H1 (cell line): Measurements from ENCODE around the gene FAM171A1. TPM values are rescaled to one million over a fixed set of nuclear protein-coding genes. Genes with fewer than 3 reads are reported as not detected.

Experiments used
- CTCF ChIA-PET: fragments of 300-600 bp; sonication (Branson Sonifier 250); formaldehyde crosslinking; loops from one replicate; lab custom pipeline; 2021; ENCODE audit not compliant: partially characterized antibody; lab: Charles Lee
- POLR2A ChIA-PET: fragments of 300-600 bp; sonication (Branson Sonifier 250); formaldehyde crosslinking; loops from one replicate; lab custom pipeline; 2021; ENCODE audit warnings: inconsistent platforms; ENCODE audit not compliant: partially characterized antibody; lab: Charles Lee
- DNase-seq, 2 experiments: peaks; one replicate each; pipeline versions ENCODE4 v3.0.0 to v3.0.0-alpha.2; 2010 to 2022; ENCODE audit warnings: low spot score in 2 of 2, low read depth in 1 of 2, mixed read lengths in 1 of 2
- FAIRE-seq: peaks from 2 replicates; lab custom pipeline; 2011; peaks lifted over from hg19 to GRCh38; lab: Jason Lieb, UNC
- H2AFZ ChIP-seq: 2 replicates; pipeline ENCODE4 v1.8.1; 2012; ENCODE audit warnings: low read length, inconsistent platforms
- H2AK5ac ChIP-seq: 2 replicates; pipeline ENCODE4 v1.6.1; 2013; ENCODE audit warnings: low read depth, low read length
- H2BK120ac ChIP-seq: replicated peaks from 2 replicates; pipeline ENCODE3; 2013; ENCODE audit warnings: low read depth, low read length, inconsistent platforms
- H2BK12ac ChIP-seq: 2 replicates; pipeline ENCODE4 v1.6.1; 2013; ENCODE audit warnings: low read depth, low read length
- H2BK15ac ChIP-seq: 2 replicates; pipeline ENCODE4 v1.6.1; 2013; ENCODE audit warnings: low read length
- H2BK20ac ChIP-seq: 2 replicates; pipeline ENCODE4 v1.6.1; 2013; ENCODE audit warnings: low read length
- H2BK5ac ChIP-seq: 2 replicates; pipeline ENCODE4 v1.6.1; 2013; ENCODE audit warnings: low read depth, low read length
- H3K14ac ChIP-seq: 2 replicates; pipeline ENCODE4 v1.6.1; 2013; ENCODE audit warnings: inconsistent platforms; ENCODE audit not compliant: insufficient read length
- H3K18ac ChIP-seq: 2 replicates; pipeline ENCODE4 v1.6.1; 2013; ENCODE audit warnings: low read length; ENCODE audit errors: extremely low read depth
- H3K23ac ChIP-seq: 2 replicates; pipeline ENCODE4 v1.6.1; 2013; ENCODE audit warnings: inconsistent platforms; ENCODE audit not compliant: insufficient read length
- H3K23me2 ChIP-seq: 2 replicates; pipeline ENCODE4 v1.6.1; 2013; ENCODE audit warnings: low read depth, low read length
- H3K27ac ChIP-seq: 2 replicates; pipeline ENCODE4 v1.6.1; 2011; ENCODE audit warnings: low read depth, low read length, inconsistent platforms
- H3K27me3 ChIP-seq, 4 experiments: replicated peaks in 1 of 4; 1 replicate in 1 of 4; 2 replicates in 3 of 4; pipeline versions ENCODE4 v1.6.1 to v1.8.1; 2011 to 2013; ENCODE audit warnings: low read length in 3 of 4, mild to moderate bottlenecking in 3 of 4, inconsistent platforms in 2 of 4, mixed read lengths in 2 of 4, moderate library complexity in 1 of 4; ENCODE audit not compliant: control insufficient read depth in 3 of 4, insufficient read depth in 3 of 4; ENCODE audit errors: extremely low read depth in 1 of 4
- H3K36me3 ChIP-seq, 4 experiments: 2 replicates each; pipeline versions ENCODE4 v1.6.1 to v1.8.1; 2011 to 2013; ENCODE audit warnings: mild to moderate bottlenecking in 4 of 4, low read length in 3 of 4, moderate library complexity in 2 of 4, control low read depth in 1 of 4, inconsistent platforms in 1 of 4; ENCODE audit not compliant: insufficient read depth in 4 of 4, control insufficient read depth in 2 of 4
- H3K4ac ChIP-seq: replicated peaks from 2 replicates; pipeline ENCODE3; 2013; ENCODE audit warnings: low read length, low read depth, mixed read lengths, inconsistent platforms; ENCODE audit not compliant: insufficient read length
- H3K4me1 ChIP-seq, 4 experiments: replicated peaks in 1 of 4; 1 replicate in 1 of 4; 2 replicates in 3 of 4; pipeline versions ENCODE4 v1.6.1 to v1.8.1; 2011 to 2013; ENCODE audit warnings: low read length in 3 of 4, inconsistent platforms in 2 of 4, mixed read lengths in 1 of 4; ENCODE audit not compliant: insufficient read depth in 4 of 4, control insufficient read depth in 3 of 4
- H3K4me2 ChIP-seq, 2 experiments: 2 replicates each; pipeline versions ENCODE4 v1.6.1 to v1.8.1; 2011 to 2013; ENCODE audit warnings: low read depth in 2 of 2, low read length in 2 of 2, control low read depth in 1 of 2, inconsistent platforms in 1 of 2, mild to moderate bottlenecking in 1 of 2; ENCODE audit not compliant: insufficient read depth in 1 of 2
- H3K4me3 ChIP-seq, 4 experiments: fragments of 200-600, 300-600 bp in 1 of 4; sonication (generic), shearing (Covaris generic), sonication (Bioruptor Twin) in 1 of 4; 2 replicates each; pipeline versions ENCODE4 v1.5.1 to v1.8.1; 2011 to 2016; ENCODE audit warnings: low read length in 4 of 4, low read depth in 3 of 4, control low read depth in 2 of 4, inconsistent platforms in 2 of 4, mild to moderate bottlenecking in 2 of 4, mixed read lengths in 1 of 4, moderate library complexity in 1 of 4; ENCODE audit not compliant: insufficient read depth in 2 of 4; ENCODE audit errors: extremely low read depth in 1 of 4
- H3K56ac ChIP-seq: replicated peaks from 2 replicates; pipeline ENCODE3; 2013; ENCODE audit warnings: low read depth, mild to moderate bottlenecking, mixed read lengths, low read length, inconsistent platforms; ENCODE audit not compliant: insufficient read length
- H3K79me1 ChIP-seq: 2 replicates; pipeline ENCODE4 v1.6.1; 2013; ENCODE audit warnings: low read depth, low read length, control low read depth
- H3K79me2 ChIP-seq, 2 experiments: 2 replicates each; pipeline versions ENCODE4 v1.6.1 to v1.8.1; 2012 to 2013; ENCODE audit warnings: low read length in 2 of 2, mild to moderate bottlenecking in 2 of 2, inconsistent platforms in 1 of 2; ENCODE audit not compliant: insufficient read depth in 2 of 2, control insufficient read depth in 1 of 2
- H3K9ac ChIP-seq, 4 experiments: replicated peaks in 1 of 4; 1 replicate in 1 of 4; 2 replicates in 3 of 4; pipeline versions ENCODE4 v1.6.1 to v1.8.1; 2011 to 2013; ENCODE audit warnings: low read depth in 3 of 4, low read length in 3 of 4, control low read depth in 2 of 4, mild to moderate bottlenecking in 2 of 4, moderate library complexity in 2 of 4, inconsistent platforms in 1 of 4; ENCODE audit errors: extremely low read depth in 1 of 4
- H3K9me3 ChIP-seq, 2 experiments: 2 replicates each; pipeline versions ENCODE4 v1.6.1 to v1.8.1; 2012 to 2013; ENCODE audit warnings: mild to moderate bottlenecking in 2 of 2, moderate library complexity in 2 of 2, control low read depth in 1 of 2, inconsistent platforms in 1 of 2, low read depth in 1 of 2, low read length in 1 of 2, mixed read lengths in 1 of 2; ENCODE audit not compliant: insufficient read depth in 2 of 2
- H4K20me1 ChIP-seq, 2 experiments: replicated peaks in 1 of 2; 2 replicates each; pipeline versions ENCODE3 to v1.8.1; 2011 to 2013; ENCODE audit warnings: inconsistent platforms in 2 of 2, low read length in 2 of 2, mild to moderate bottlenecking in 1 of 2; ENCODE audit not compliant: insufficient read depth in 2 of 2, control insufficient read depth in 1 of 2
- H4K5ac ChIP-seq: 2 replicates; pipeline ENCODE4 v1.6.1; 2013; ENCODE audit warnings: low read length, low read depth, mixed read lengths, inconsistent platforms; ENCODE audit not compliant: insufficient read length
- H4K8ac ChIP-seq: 2 replicates; pipeline ENCODE4 v1.8.0; 2013; ENCODE audit warnings: mild to moderate bottlenecking, moderate library complexity, low read length, inconsistent platforms; ENCODE audit not compliant: insufficient read depth; ENCODE audit errors: extremely low read depth
- H4K91ac ChIP-seq: replicated peaks from 2 replicates; pipeline ENCODE3; 2013; ENCODE audit warnings: low read length, mixed read lengths, inconsistent platforms; ENCODE audit not compliant: insufficient read length
- CBX8 ChIP-seq: fragments of 300-800, 300-1000 bp; sonication (generic); IDR thresholded peaks from 2 replicates; pipeline ENCODE4 v1.7.1; 2016; ENCODE audit warnings: low read depth, low read length, borderline replicate concordance
- CHD1 ChIP-seq: IDR thresholded peaks from 2 replicates; pipeline ENCODE4 v1.6.1; 2012; ENCODE audit warnings: low read depth, low read length, improper control_type of control experiment
- GTF2F1 ChIP-seq: IDR thresholded peaks from 2 replicates; pipeline ENCODE4 v1.6.1; 2012; ENCODE audit warnings: low read depth, low read length, improper control_type of control experiment, borderline replicate concordance
- KDM1A ChIP-seq: fragments of 200-600, 300-600 bp; sonication (generic); IDR thresholded peaks from 2 replicates; pipeline ENCODE4 v1.7.1; 2016; ENCODE audit warnings: mild to moderate bottlenecking, low read length, borderline replicate concordance
- POLR2AphosphoS5 ChIP-seq: IDR thresholded peaks from 2 replicates; pipeline ENCODE4 v1.6.1; 2011; ENCODE audit warnings: low read depth, low read length
- POU5F1 ChIP-seq: IDR thresholded peaks from 2 replicates; pipeline ENCODE4 v1.6.1; 2011; ENCODE audit warnings: low read depth, mild to moderate bottlenecking, low read length, moderate library complexity
- SAP30 ChIP-seq: fragments of 300-600 bp; sonication (generic); IDR thresholded peaks from 2 replicates; pipeline ENCODE4 v1.7.1; 2012; ENCODE audit warnings: low read length, moderate library complexity, mild to moderate bottlenecking, inconsistent platforms; ENCODE audit not compliant: insufficient read depth, insufficient replicate concordance
- SP2 ChIP-seq: IDR thresholded peaks from 2 replicates; pipeline ENCODE4 v1.6.1; 2012; ENCODE audit warnings: mild to moderate bottlenecking, low read length, inconsistent platforms
- TCF12 ChIP-seq: IDR thresholded peaks from 2 replicates; pipeline ENCODE4 v1.6.1; 2011; ENCODE audit warnings: low read depth, mild to moderate bottlenecking, low read length
- TEAD4 ChIP-seq: IDR thresholded peaks from 2 replicates; pipeline ENCODE4 v1.6.1; 2012; ENCODE audit warnings: low read depth, low read length, inconsistent platforms, mixed read lengths
- WGBS, 2 experiments: shearing (Covaris generic) in 1 of 2; methylation state at CpG; one replicate each; pipeline versions ENCODE4 v1.1.6 to v1.1.7; 2013 to 2015; ENCODE audit warnings: low lambda C conversion rate in 2 of 2, mixed read lengths in 2 of 2, inconsistent platforms in 1 of 2, low coverage in 1 of 2, missing lambda C conversion rate in 1 of 2; ENCODE audit not compliant: insufficient replicate concordance in 2 of 2, insufficient coverage in 1 of 2, insufficient read length in 1 of 2; ENCODE audit errors: extremely low coverage in 1 of 2, missing lambda C conversion rate in 1 of 2; 5-methylcytosine and 5-hydroxymethylcytosine counted together
- polyA plus RNA-seq, 7 experiments: library from polyadenylated mRNA; depleted of rRNA in 3 of 7; stranded (reverse) in 5 of 7; unstranded in 2 of 7; fragments of >200 nt in 5 of 7; fragments of 200-250 nt in 2 of 7; gene quantifications; 1 replicate in 5 of 7; 2 replicates in 1 of 7; 4 replicates in 1 of 7; pipeline versions ENCODE4 v1.2.1 to v1.2.3, GENCODE V29; 2011 to 2013; ENCODE audit warnings: missing spikeins in 2 of 7, mixed read lengths in 2 of 7
- total RNA-seq: library from RNA; stranded (reverse); fragmentation: NEBNext Ultra II Directional; extraction: Animal tissue kit (Norgen Biotek cat#: 25700); gene quantifications from 2 replicates; pipeline ENCODE4 v1.2.1, GENCODE V29; 2021
- TF ChIP-seq, protein P1 (sequence below): IDR thresholded peaks from 2 replicates; pipeline ENCODE4 v1.6.1; 2012; ENCODE audit warnings: inconsistent platforms

FAM171A1 gene
- total and polyA plus RNA-seq, 2 of the 8 experiments (the other 6 are each of a cell fraction or from before 2014, with no cell fraction given): 26.6 to 42.1 TPM

DNA sequence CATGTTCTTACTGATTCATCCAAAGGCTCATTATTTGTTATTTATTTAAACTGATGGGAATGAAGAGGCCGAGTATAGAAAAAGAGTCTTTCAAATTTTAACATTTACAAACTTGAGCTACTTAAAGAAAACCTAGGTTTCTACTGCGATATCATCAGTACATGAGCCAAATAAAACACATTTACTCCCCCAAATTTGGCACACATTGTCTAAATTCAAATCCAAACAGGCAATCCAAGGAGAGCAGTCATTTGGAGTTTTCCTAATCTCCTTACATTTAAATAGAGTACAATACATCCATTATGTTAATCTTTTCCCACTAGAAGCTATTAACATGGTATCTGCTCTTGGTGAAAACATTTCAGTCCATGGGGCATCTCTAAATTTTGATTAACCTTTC, 204.8 kb downstream of the FAM171A1 start:
- Histone ChIP-seq H3K18ac (no peak overlapping the region), H3K23ac (no peak overlapping the region), H3K56ac (no peak overlapping the region), H3K36me3 (no peaks in the 10 kb centered on the region), H4K5ac (no peak overlapping the region), H3K27ac (no peak overlapping the region), H4K91ac (no peak overlapping the region), H3K23me2 (peaks cover 5% of the 10 kb centered on the region; the same call in 1 of the 2 replicates), H2AFZ (no peak overlapping the region), H3K9me3 (no peaks in the 10 kb centered on the region), H2BK15ac (no peak overlapping the region), H3K14ac (no peak overlapping the region), H3K4ac (no peak overlapping the region), H3K4me1 (peaks cover 0 to 5% (median 3%) of the 10 kb centered on the region in 4 experiments; a peak in 3 of 7 replicates), H3K9ac (no peak overlapping the region), H3K4me3 (peak overlapping the region in 1 of 4 experiments; percentile 97; a peak in 2 of 8 replicates), H4K8ac (no peak overlapping the region), H2BK120ac (no peak overlapping the region), H4K20me1 (no peaks in the 10 kb centered on the region), H3K79me2 (peaks cover 0 to 15% of the 10 kb centered on the region in 2 experiments; a peak in 2 of 4 replicates), H2BK5ac (no peak overlapping the region), H2AK5ac (no peak overlapping the region), H3K27me3 (no peaks in the 10 kb centered on the region; a peak in 2 of 7 replicates), H2BK20ac (no peak overlapping the region), H3K4me2 (peak overlapping the region; percentile 9 to 90; a peak in 1 of 4 replicates), H2BK12ac (no peak overlapping the region), H3K79me1 (no peaks in the 10 kb centered on the region)
- TF ChIP-seq POLR2AphosphoS5 (no peak), TEAD4 (no peak), CHD1 (no peak), GTF2F1 (no peak), KDM1A (no peak), TCF12 (no peak), SP2 (no peak), POU5F1 (no peak), SAP30 (no peak), CBX8 (no peak)
- TF ChIP-seq, protein P1, sequence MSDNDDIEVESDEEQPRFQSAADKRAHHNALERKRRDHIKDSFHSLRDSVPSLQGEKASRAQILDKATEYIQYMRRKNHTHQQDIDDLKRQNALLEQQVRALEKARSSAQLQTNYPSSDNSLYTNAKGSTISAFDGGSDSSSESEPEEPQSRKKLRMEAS: no peak
- DNase-seq (no peak), FAIRE-seq (no peak)
- POLR2A ChIA-PET: interaction anchor here (0.5 to 1.9 kb wide), 5 partner anchors 8 to 85 kb away, joined by 3 to 6 read pairs (median 4); no protein-coding TSS in a partner anchor
- 81% methylated on average over 2 of the region's 2 CpGs; no CpG with 5 or more reads in 1 of the 2 experiments for WGBS, 2 experiments
- CTCF ChIA-PET: interaction anchor here (1.2 to 1.6 kb wide), 2 partner anchors 13 to 20 kb away, joined by 3 to 4 read pairs; no protein-coding TSS in a partner anchor
